HEK293T (cell line): ENCODE measurements around the gene KIDINS220.

ENCODE experiments used
- BHLHE40 ChIP-seq: fragments of 450-650 bp; IDR thresholded peaks from 2 replicates; pipeline ENCODE4 v1.6.1; 2016; ENCODE audit warnings: mild to moderate bottlenecking, moderate library complexity, borderline replicate concordance
- FOXK2 ChIP-seq: fragments of 450-650 bp; IDR thresholded peaks from 2 replicates; pipeline ENCODE4 v1.6.1; 2016; ENCODE audit warnings: mild to moderate bottlenecking
- PKNOX1 ChIP-seq: fragments of 450-650 bp; IDR thresholded peaks from 2 replicates; pipeline ENCODE4 v1.6.1; 2016
- TARDBP ChIP-seq: fragments of 450-650 bp; IDR thresholded peaks from 2 replicates; pipeline ENCODE4 v1.6.1; 2016

- TF ChIP-seq TARDBP (no peak), FOXK2 (no peak), BHLHE40 (no peak), PKNOX1 (no peak)
Measured at GRCh38 chr2:8882094-8882493, 44.7 kb upstream of the KIDINS220 start.
